ENCODE measurements around the gene KRT5. TPM values are rescaled to one million over a fixed set of nuclear protein-coding genes. Genes with fewer than 3 reads are reported as not detected.

KRT5 gene
- total and polyA plus RNA-seq, 9 donors, result 0.25 to 16.1 (median 1.4) TPM; not detected in 1

GRCh38 chr12:52561880-52562449, 41.8 kb upstream of the KRT5 start:
- H3K4me3 ChIP-seq, result no peak overlapping the region
- H3K9me3 ChIP-seq, result no peaks in the 10 kb centered on the region
- no peaks in the 10 kb centered on the region for H3K4me1 ChIP-seq (ENCODE audit: insufficient read depth)
- no peak for DNase-seq
- no peaks in the 10 kb centered on the region for H3K36me3 ChIP-seq
- intact Hi-C loops (cut with DNase I), result no loop called here
- H3K27me3 ChIP-seq, result no peaks in the 10 kb centered on the region
- 40 to 43% (median 43%) methylated on average over 3 of the region's 3 CpGs for WGBS, 3 donors
- no peak overlapping the region for H3K27ac ChIP-seq
- TF ChIP-seq, protein P1, sequence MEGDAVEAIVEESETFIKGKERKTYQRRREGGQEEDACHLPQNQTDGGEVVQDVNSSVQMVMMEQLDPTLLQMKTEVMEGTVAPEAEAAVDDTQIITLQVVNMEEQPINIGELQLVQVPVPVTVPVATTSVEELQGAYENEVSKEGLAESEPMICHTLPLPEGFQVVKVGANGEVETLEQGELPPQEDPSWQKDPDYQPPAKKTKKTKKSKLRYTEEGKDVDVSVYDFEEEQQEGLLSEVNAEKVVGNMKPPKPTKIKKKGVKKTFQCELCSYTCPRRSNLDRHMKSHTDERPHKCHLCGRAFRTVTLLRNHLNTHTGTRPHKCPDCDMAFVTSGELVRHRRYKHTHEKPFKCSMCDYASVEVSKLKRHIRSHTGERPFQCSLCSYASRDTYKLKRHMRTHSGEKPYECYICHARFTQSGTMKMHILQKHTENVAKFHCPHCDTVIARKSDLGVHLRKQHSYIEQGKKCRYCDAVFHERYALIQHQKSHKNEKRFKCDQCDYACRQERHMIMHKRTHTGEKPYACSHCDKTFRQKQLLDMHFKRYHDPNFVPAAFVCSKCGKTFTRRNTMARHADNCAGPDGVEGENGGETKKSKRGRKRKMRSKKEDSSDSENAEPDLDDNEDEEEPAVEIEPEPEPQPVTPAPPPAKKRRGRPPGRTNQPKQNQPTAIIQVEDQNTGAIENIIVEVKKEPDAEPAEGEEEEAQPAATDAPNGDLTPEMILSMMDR (IDR thresholded peaks at IDR 0.05), result no peak
- no peak for TF ChIP-seq EP300 (IDR thresholded peaks at IDR 0.05)

GRCh38 chr12:52559979-52560378, 39.8 kb upstream of the KRT5 start:
- no peaks in the 10 kb centered on the region for H3K36me3 ChIP-seq
- DNase-seq, result no peak
- TF ChIP-seq, protein P1 (IDR thresholded peaks at IDR 0.05), result no peak
- TF ChIP-seq EP300 (IDR thresholded peaks at IDR 0.05), result no peak
- TF ChIP-seq POLR2A (IDR thresholded peaks at IDR 0.05), result no peak

DNA sequence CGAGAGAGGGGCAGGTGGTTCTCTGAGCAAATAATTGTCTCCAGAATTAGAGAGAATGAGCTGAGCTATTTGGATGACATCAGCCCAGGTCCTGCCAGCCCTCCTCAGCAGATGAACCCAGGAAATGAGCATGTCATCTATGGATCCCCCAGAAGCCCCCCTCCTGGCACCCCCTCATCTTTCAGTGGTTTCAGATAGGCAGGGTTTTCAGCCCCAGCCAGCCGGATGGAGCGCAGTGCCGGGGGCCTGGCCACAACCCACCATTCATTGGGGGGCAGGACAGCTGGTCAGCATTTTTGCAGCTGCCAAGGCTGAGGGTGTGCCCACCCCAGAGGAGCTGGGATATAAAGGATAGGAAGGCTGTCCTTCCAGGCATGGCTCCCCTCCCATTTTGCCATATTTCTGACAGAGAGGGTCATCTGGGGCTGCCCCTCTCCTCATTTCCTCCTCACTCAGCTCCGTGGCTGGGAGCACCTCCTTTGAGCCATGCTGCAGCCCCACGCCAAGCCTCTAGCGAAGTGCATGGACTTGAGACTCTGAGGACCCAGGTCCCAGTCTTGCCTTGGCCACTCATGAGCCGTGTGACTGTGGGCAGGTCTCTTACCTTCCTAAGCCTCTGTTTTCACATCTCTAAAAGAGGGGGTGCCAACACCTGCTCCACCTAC, 38.7 kb upstream of the KRT5 start:
- TF ChIP-seq POLR2A (IDR thresholded peaks at IDR 0.05) (no peak), EP300 (IDR thresholded peaks at IDR 0.05) (no peak)
- TF ChIP-seq, protein P1 (IDR thresholded peaks at IDR 0.05), result no peak
- intact Hi-C loops (cut with DNase I), result no loop called here
- DNase-seq, result no peak
- no peaks in the 10 kb centered on the region for H3K9me3 ChIP-seq
- no peaks in the 10 kb centered on the region for H3K27me3 ChIP-seq
- no peak overlapping the region for H3K27ac ChIP-seq
- no peaks in the 10 kb centered on the region for H3K36me3 ChIP-seq
- 61 to 76% (median 72%) methylated on average over 8 of the region's 8 CpGs for WGBS, 3 donors
- no peak overlapping the region for H3K4me3 ChIP-seq
- no peaks in the 10 kb centered on the region for H3K4me1 ChIP-seq (ENCODE audit: insufficient read depth)

More at GRCh38 chr12:52559979-52560378, 39.8 kb upstream of the KRT5 start:
- 66 to 78% (median 77%) methylated on average over 4 of the region's 4 CpGs for WGBS, 3 donors
- intact Hi-C loops (cut with DNase I), result no loop called here
- H3K4me3 ChIP-seq, result no peak overlapping the region
- H3K27me3 ChIP-seq, result no peaks in the 10 kb centered on the region
- no peak overlapping the region for H3K27ac ChIP-seq
- no peaks in the 10 kb centered on the region for H3K4me1 ChIP-seq (ENCODE audit: insufficient read depth)
- no peaks in the 10 kb centered on the region for H3K9me3 ChIP-seq

- Histone ChIP-seq H3K9me3 (no peaks in the 10 kb centered on the region), H3K27me3 (no peaks in the 10 kb centered on the region), H3K27ac (no peak overlapping the region), H3K4me3 (no peak overlapping the region), H3K36me3 (no peaks in the 10 kb centered on the region), H3K4me1 (ENCODE audit: insufficient read depth) (no peaks in the 10 kb centered on the region)
- WGBS, 3 donors, result 47 to 62% (median 54%) methylated on average over 2 of the region's 2 CpGs
- intact Hi-C loops (cut with DNase I), result no loop called here
- DNase-seq, result no peak
- TF ChIP-seq EP300 (IDR thresholded peaks at IDR 0.05) (no peak), POLR2A (IDR thresholded peaks at IDR 0.05) (no peak)
- TF ChIP-seq, protein P1 (IDR thresholded peaks at IDR 0.05), result no peak
These were observed 37.3 kb upstream of the KRT5 start for GRCh38 chr12:52557476-52557875.

Measured in ovary (tissue), 9 donors.